Lower lobe of right lung (tissue), 2 donors: Measurements from ENCODE around the gene LY6G6D. TPM values are rescaled to one million over a fixed set of nuclear protein-coding genes. Genes with fewer than 3 reads are reported as not detected.

Experiments
- ATAC-seq, 2 donors: fragments of 200-7000 bp; cut with Tn5 transposase; one replicate each; pipeline ENCODE4 v1.9.1; 2020 to 2022; ENCODE audit warnings: mild to moderate bottlenecking in 2 of 2, moderate library complexity in 2 of 2
- DNase-seq: peaks from one replicate; pipeline ENCODE4 v3.0.0-alpha.2; 2020
- H3K27ac ChIP-seq: fragments of 200-600 bp; one replicate; pipeline ENCODE4 v1.8.0; 2022
- H3K27me3 ChIP-seq: fragments of 200-600 bp; one replicate; pipeline ENCODE4 v1.8.0; 2022; ENCODE audit warnings: low read depth
- H3K36me3 ChIP-seq: fragments of 200-600 bp; one replicate; pipeline ENCODE4 v1.8.0; 2022; ENCODE audit warnings: mild to moderate bottlenecking
- H3K4me1 ChIP-seq: fragments of 200-600 bp; one replicate; pipeline ENCODE4 v1.8.0; 2022
- H3K4me3 ChIP-seq: fragments of 200-600 bp; one replicate; pipeline ENCODE4 v1.8.0; 2022; ENCODE audit warnings: mild to moderate bottlenecking
- H3K9me3 ChIP-seq: fragments of 200-600 bp; one replicate; pipeline ENCODE4 v1.8.0; 2022
- CTCF ChIP-seq: fragments of 200-600 bp; IDR thresholded peaks from one replicate; pipeline ENCODE4 v1.8.0; 2022; ENCODE audit warnings: antibody characterized with exemption, mild to moderate bottlenecking
- intact Hi-C: fragments of 100-400 bp; cut with DNase I; formaldehyde crosslinking; loops from one replicate; pipeline ENCODE4 v1.11.0; 2022
- total RNA-seq: library from RNA; stranded (reverse); fragmentation: NEBNext Ultra II Directional; extraction: Animal tissue kit (Norgen Biotek cat#: 25700); gene quantifications from one replicate; pipeline ENCODE4 v1.2.1, GENCODE V29; 2021
- donor health status: DM: no; HTN: yes; CAD: no; lungs with severe emphysema.

Gene LY6G6D
- total RNA-seq, 1 donor from 2014 or later, result not detected

GRCh38 chr6:31681135-31681671 is 33.9 kb upstream of the LY6G6D start:
- Histone ChIP-seq H3K9me3 (no peaks in the 10 kb centered on the region), H3K4me1 (peaks cover 33% of the 10 kb centered on the region), H3K36me3 (peaks cover 17% of the 10 kb centered on the region), H3K27ac (peak overlapping the region; percentile 85), H3K4me3 (peak overlapping the region; percentile 64), H3K27me3 (no peaks in the 10 kb centered on the region)
- peak; percentile 51 to 67 for ATAC-seq
- TF ChIP-seq CTCF, result no peak
- intact Hi-C loops, result no loop called here
- DNase-seq, result peak; percentile 63

GRCh38 chr6:31683591-31683990 is 31.6 kb upstream of the LY6G6D start:
- no peak for DNase-seq

GRCh38 chr6:31686483-31686882 is 28.7 kb upstream of the LY6G6D start:
- no peak for ATAC-seq
- peaks cover 70% of the 10 kb centered on the region for H3K36me3 ChIP-seq
- TF ChIP-seq CTCF, result no peak
- H3K27ac ChIP-seq, result no peak overlapping the region
- H3K4me3 ChIP-seq, result no peak overlapping the region
- intact Hi-C loops, result no loop called here
- no peaks in the 10 kb centered on the region for H3K9me3 ChIP-seq
- DNase-seq, result no peak
- H3K27me3 ChIP-seq, result no peaks in the 10 kb centered on the region
- peaks cover 18% of the 10 kb centered on the region for H3K4me1 ChIP-seq

More at GRCh38 chr6:31683591-31683990, 31.6 kb upstream of the LY6G6D start:
- TF ChIP-seq CTCF, result no peak
- peaks cover 33% of the 10 kb centered on the region for H3K4me1 ChIP-seq
- no peak for ATAC-seq
- peak overlapping the region; percentile 41 for H3K4me3 ChIP-seq
- peak overlapping the region; percentile 41 for H3K27ac ChIP-seq
- no peaks in the 10 kb centered on the region for H3K27me3 ChIP-seq
- intact Hi-C loops, result no loop called here
- H3K9me3 ChIP-seq, result no peaks in the 10 kb centered on the region
- peaks cover 41% of the 10 kb centered on the region for H3K36me3 ChIP-seq

GRCh38 chr6:31687321-31687720 is 27.8 kb upstream of the LY6G6D start:
- Histone ChIP-seq H3K27me3 (no peaks in the 10 kb centered on the region), H3K4me3 (no peak overlapping the region), H3K4me1 (peaks cover 10% of the 10 kb centered on the region), H3K9me3 (no peaks in the 10 kb centered on the region), H3K27ac (no peak overlapping the region), H3K36me3 (peaks cover 78% of the 10 kb centered on the region)
- intact Hi-C loops, result no loop called here
- no peak for TF ChIP-seq CTCF
- no peak for ATAC-seq
- no peak for DNase-seq

GRCh38 chr6:31687860-31688693 is 27.1 kb upstream of the LY6G6D start:
- no peak overlapping the region for H3K4me3 ChIP-seq
- H3K9me3 ChIP-seq, result no peaks in the 10 kb centered on the region
- H3K36me3 ChIP-seq, result peaks cover 86% of the 10 kb centered on the region
- H3K4me1 ChIP-seq, result peaks cover 5% of the 10 kb centered on the region
- ATAC-seq (no peak), DNase-seq (no peak)
- no peak for TF ChIP-seq CTCF
- H3K27ac ChIP-seq, result no peak overlapping the region
- H3K27me3 ChIP-seq, result no peaks in the 10 kb centered on the region
- intact Hi-C loops, result no loop called here
